Muscle layer of duodenum (tissue), 2 donors: ENCODE measurements around the gene LY6G6C.

ENCODE experiments used
- H3K27ac ChIP-seq: one replicate; pipeline ENCODE4 v1.7.0; 2013; ENCODE audit warnings: mild to moderate bottlenecking, low read length
- H3K27me3 ChIP-seq: one replicate; pipeline ENCODE4 v1.7.0; 2013; ENCODE audit warnings: low read depth, mild to moderate bottlenecking, control low read depth, low read length
- H3K36me3 ChIP-seq, 2 donors: one replicate each; pipeline ENCODE4 v1.7.0; 2013; ENCODE audit warnings: low read length in 2 of 2, control low read depth in 1 of 2, mild to moderate bottlenecking in 1 of 2; ENCODE audit not compliant: insufficient read depth in 2 of 2, control insufficient read depth in 1 of 2
- H3K4me1 ChIP-seq, 2 donors: one replicate each; pipeline ENCODE4 v1.7.0; 2013; ENCODE audit warnings: low read length in 2 of 2, mild to moderate bottlenecking in 2 of 2, control low read depth in 1 of 2, moderate library complexity in 1 of 2; ENCODE audit not compliant: insufficient read depth in 2 of 2, control insufficient read depth in 1 of 2
- H3K4me3 ChIP-seq, 2 donors: one replicate each; pipeline ENCODE4 v1.7.0; 2013; ENCODE audit warnings: low read length in 2 of 2, low read depth in 1 of 2, mild to moderate bottlenecking in 1 of 2
- H3K9me3 ChIP-seq, 2 donors: one replicate each; pipeline ENCODE4 v1.7.0; 2013; ENCODE audit warnings: low read length in 2 of 2, control low read depth in 1 of 2, mild to moderate bottlenecking in 1 of 2; ENCODE audit not compliant: control insufficient read depth in 1 of 2
- donor health status: healthy.

Gene LY6G6C

GRCh38 chr6:31697555-31697954 lies 24.0 kb downstream of the LY6G6C start:
- no peaks in the 10 kb centered on the region for H3K9me3 ChIP-seq
- H3K27me3 ChIP-seq = no peaks in the 10 kb centered on the region
- H3K27ac ChIP-seq = no peak overlapping the region
- H3K4me1 ChIP-seq = peaks cover 13 to 17% of the 10 kb centered on the region in 2 donors
- H3K36me3 ChIP-seq = peaks cover 29 to 36% of the 10 kb centered on the region in 2 donors
- H3K4me3 ChIP-seq = no peak overlapping the region

- Histone ChIP-seq H3K4me1 (peaks cover 0 to 4% of the 10 kb centered on the region in 2 donors), H3K4me3 (no peak overlapping the region), H3K27ac (no peak overlapping the region), H3K9me3 (no peaks in the 10 kb centered on the region), H3K27me3 (no peaks in the 10 kb centered on the region), H3K36me3 (peaks cover 60 to 66% of the 10 kb centered on the region in 2 donors)
Observed at GRCh38 chr6:31693535-31693934, 28.0 kb downstream of the LY6G6C start.

DNA sequence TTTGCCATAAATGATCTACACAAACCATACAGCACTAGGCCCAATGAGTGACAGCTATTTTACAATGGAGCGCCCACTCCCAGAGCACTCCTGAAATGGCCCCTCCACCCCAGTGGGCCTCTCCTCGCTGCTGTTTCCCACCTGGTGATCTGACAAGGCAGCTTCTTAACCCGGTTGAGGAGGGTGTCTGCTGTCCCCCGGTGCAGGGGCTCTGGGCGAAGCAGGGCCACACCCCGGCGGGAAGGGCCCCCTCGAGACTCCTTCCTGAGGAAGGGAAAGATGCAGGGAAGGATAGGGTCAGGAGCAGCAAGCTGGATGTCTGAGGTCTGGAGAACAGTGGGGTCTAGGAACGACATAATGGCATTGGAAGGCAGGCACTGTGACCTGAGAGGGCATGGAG lies 28.7 kb downstream of the LY6G6C start:
- Histone ChIP-seq H3K27me3 (no peaks in the 10 kb centered on the region), H3K36me3 (peaks cover 67 to 72% of the 10 kb centered on the region in 2 donors), H3K9me3 (no peaks in the 10 kb centered on the region), H3K27ac (no peak overlapping the region), H3K4me1 (peaks cover 0 to 4% of the 10 kb centered on the region in 2 donors), H3K4me3 (no peak overlapping the region)

GRCh38 chr6:31692353-31692752 lies 29.2 kb downstream of the LY6G6C start:
- H3K36me3 ChIP-seq = peaks cover 67 to 78% of the 10 kb centered on the region in 2 donors
- H3K27ac ChIP-seq = no peak overlapping the region
- no peaks in the 10 kb centered on the region for H3K27me3 ChIP-seq
- H3K4me1 ChIP-seq = peaks cover 0 to 4% of the 10 kb centered on the region in 2 donors
- H3K4me3 ChIP-seq = no peak overlapping the region
- H3K9me3 ChIP-seq = no peaks in the 10 kb centered on the region

DNA sequence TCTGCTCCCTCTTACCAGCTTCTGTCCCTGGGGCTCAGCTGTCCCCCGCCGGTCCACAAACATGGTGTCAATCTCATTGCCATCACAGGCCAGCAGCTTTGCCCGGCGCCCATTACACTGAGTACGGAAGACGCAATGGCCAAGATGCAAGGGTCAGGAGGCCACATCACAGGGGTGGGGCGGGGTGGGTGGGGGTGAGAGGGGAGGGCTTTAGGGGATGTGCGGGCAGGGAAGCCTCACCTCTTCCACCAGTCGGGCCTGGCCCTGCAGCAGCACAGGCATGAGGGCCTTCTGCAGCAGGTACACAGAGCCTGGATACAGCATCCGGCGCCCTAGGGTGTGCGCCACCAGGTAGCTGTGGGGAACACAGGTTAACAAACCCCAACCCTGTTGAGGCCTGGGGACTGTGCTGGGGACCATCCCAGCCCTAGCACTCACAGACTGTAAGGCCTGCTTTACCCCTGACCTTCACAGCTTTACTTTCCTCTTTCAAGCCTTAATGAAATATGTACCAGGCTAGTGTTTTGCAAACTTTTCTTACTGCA lies 29.9 kb downstream of the LY6G6C start:
- H3K4me3 ChIP-seq = no peak overlapping the region
- no peaks in the 10 kb centered on the region for H3K27me3 ChIP-seq
- H3K9me3 ChIP-seq = no peaks in the 10 kb centered on the region
- H3K36me3 ChIP-seq = peaks cover 65 to 81% of the 10 kb centered on the region in 2 donors
- no peak overlapping the region for H3K27ac ChIP-seq
- H3K4me1 ChIP-seq = peaks cover 0 to 4% of the 10 kb centered on the region in 2 donors

GRCh38 chr6:31691078-31691463 lies 30.5 kb downstream of the LY6G6C start:
- Histone ChIP-seq H3K4me1 (peaks cover 0 to 4% of the 10 kb centered on the region in 2 donors), H3K9me3 (no peaks in the 10 kb centered on the region), H3K27ac (peak overlapping the region; percentile 14), H3K27me3 (no peaks in the 10 kb centered on the region), H3K4me3 (no peak overlapping the region), H3K36me3 (peaks cover 69 to 87% of the 10 kb centered on the region in 2 donors)

DNA sequence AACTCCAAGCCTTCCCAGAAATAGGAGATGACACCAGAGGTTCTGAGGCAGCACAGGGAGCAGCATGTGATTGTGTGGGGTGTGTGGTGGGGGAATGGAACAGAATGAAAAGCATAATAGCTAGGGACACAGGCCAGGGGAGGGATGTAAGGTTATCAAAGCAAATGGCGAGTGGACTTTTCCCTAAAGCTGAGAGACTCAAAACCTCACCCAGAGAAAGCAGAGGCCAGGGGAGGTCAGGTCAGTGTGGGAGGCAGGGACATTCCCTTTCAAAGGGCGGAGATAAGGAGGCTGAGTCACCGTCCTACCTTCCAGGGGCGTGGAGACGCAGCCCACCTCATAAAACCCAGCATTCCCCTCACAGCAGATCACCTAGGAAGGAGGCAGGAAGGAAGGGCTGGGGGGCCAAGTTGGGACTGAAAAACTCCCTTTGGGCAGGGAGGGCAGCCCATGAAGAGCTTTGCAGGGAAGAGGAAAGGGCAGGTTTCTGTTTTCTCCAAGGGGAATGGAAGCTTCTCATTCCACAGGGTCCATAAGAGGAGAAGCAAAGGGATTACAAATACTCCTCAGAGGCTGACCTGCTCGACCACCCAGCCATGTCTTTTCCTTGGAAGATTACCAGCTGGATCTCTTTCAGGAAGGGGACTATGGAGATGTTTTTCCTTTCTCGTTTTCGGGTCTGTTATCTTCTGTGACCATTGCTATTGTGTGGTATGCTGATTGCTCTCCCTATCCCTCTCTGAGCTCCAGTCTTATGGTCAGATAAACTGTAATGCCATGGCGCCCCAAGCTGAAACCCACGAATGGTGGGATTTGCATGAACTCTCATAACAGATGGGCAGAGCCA lies 31.1 kb downstream of the LY6G6C start:
- Histone ChIP-seq H3K36me3 (peaks cover 69 to 93% of the 10 kb centered on the region in 2 donors), H3K27me3 (no peaks in the 10 kb centered on the region), H3K9me3 (no peaks in the 10 kb centered on the region), H3K4me3 (no peak overlapping the region), H3K4me1 (peaks cover 0 to 4% of the 10 kb centered on the region in 2 donors), H3K27ac (peak overlapping the region; percentile 14)

- H3K4me1 ChIP-seq = peaks cover 0 to 4% of the 10 kb centered on the region in 2 donors
- peaks cover 68 to 92% of the 10 kb centered on the region in 2 donors for H3K36me3 ChIP-seq
- H3K4me3 ChIP-seq = no peak overlapping the region
- no peak overlapping the region for H3K27ac ChIP-seq
- no peaks in the 10 kb centered on the region for H3K9me3 ChIP-seq
- H3K27me3 ChIP-seq = no peaks in the 10 kb centered on the region
Observed at GRCh38 chr6:31689249-31690110, 32.1 kb downstream of the LY6G6C start.

DNA sequence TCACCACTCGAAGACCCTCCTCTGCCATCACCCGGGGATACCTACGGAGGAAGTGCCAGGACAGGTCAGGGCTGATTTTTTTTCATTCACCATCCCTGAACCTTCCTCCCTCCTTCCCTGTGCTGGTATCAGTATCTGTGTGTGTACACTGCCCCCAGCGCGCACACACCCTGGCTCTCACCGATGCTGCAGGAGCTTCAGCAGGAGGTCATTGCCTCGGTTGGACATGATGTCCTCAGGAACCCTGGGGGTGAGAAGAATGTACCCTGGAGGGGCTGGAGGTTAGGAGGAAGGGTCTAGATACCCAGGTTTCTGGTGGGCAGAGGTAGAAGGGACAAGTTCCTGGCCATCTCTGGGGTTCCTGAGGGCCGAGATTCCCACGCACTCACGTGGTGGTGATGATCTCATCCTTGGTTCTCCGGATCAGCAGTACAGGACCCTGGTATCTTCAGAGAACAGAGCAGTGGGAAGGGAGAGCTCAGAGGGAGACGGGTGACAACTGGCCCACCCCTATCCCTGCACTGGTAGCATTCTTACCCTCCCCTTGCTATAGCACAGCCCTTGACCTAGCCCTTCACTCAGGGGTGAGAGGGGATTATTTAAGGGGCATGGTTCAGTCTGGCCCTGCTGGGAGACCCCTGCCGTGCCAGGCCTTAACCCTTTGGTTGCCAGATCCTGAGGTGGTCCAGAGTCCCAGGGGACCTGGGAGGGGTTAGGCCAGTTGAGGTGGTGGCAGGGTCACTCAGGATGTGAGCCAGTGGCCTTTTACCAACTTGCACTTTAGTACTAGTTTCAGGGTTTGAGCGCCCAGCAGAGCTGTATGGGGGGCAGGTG lies 33.5 kb downstream of the LY6G6C start:
- Histone ChIP-seq H3K4me3 (no peak overlapping the region), H3K27ac (no peak overlapping the region), H3K4me1 (peaks cover 0 to 4% of the 10 kb centered on the region in 2 donors), H3K36me3 (peaks cover 62 to 85% of the 10 kb centered on the region in 2 donors), H3K27me3 (no peaks in the 10 kb centered on the region), H3K9me3 (no peaks in the 10 kb centered on the region)

- peaks cover 55 to 77% of the 10 kb centered on the region in 2 donors for H3K36me3 ChIP-seq
Observed at GRCh38 chr6:31687321-31687720, 34.2 kb downstream of the LY6G6C start.

More at GRCh38 chr6:31687321-31687720, 34.2 kb downstream of the LY6G6C start:
- no peaks in the 10 kb centered on the region for H3K27me3 ChIP-seq
- H3K4me3 ChIP-seq = no peak overlapping the region
- H3K4me1 ChIP-seq = peaks cover 0 to 4% of the 10 kb centered on the region in 2 donors
- H3K9me3 ChIP-seq = no peaks in the 10 kb centered on the region
- no peak overlapping the region for H3K27ac ChIP-seq
